Astrocyte (in vitro differentiated cells and primary cell): Measurements from ENCODE around the gene ZNF783.

ENCODE experiments used
- EZH2 ChIP-seq: IDR thresholded peaks from 2 replicates; pipeline ENCODE4 v1.6.1; 2012; ENCODE audit warnings: mild to moderate bottlenecking, low read length, inconsistent platforms; ENCODE audit not compliant: insufficient read depth
- TF ChIP-seq, protein P1 (sequence below): IDR thresholded peaks from 2 replicates; pipeline ENCODE4 v1.5.1; 2011; ENCODE audit warnings: low read depth, mild to moderate bottlenecking, inconsistent platforms, low read length, moderate library complexity; ENCODE audit not compliant: insufficient read depth

- TF ChIP-seq, protein P1, sequence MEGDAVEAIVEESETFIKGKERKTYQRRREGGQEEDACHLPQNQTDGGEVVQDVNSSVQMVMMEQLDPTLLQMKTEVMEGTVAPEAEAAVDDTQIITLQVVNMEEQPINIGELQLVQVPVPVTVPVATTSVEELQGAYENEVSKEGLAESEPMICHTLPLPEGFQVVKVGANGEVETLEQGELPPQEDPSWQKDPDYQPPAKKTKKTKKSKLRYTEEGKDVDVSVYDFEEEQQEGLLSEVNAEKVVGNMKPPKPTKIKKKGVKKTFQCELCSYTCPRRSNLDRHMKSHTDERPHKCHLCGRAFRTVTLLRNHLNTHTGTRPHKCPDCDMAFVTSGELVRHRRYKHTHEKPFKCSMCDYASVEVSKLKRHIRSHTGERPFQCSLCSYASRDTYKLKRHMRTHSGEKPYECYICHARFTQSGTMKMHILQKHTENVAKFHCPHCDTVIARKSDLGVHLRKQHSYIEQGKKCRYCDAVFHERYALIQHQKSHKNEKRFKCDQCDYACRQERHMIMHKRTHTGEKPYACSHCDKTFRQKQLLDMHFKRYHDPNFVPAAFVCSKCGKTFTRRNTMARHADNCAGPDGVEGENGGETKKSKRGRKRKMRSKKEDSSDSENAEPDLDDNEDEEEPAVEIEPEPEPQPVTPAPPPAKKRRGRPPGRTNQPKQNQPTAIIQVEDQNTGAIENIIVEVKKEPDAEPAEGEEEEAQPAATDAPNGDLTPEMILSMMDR = no peak
- no peak for TF ChIP-seq EZH2
Observed at GRCh38 chr7:149320313-149321124, 58.5 kb downstream of the ZNF783 start.
